CD1c-positive myeloid dendritic cell (primary cell): ENCODE data around the gene HTRA2.
A peak's percentile ranks its signal among the peaks of the same experiment; 100 is the strongest.
"Not testable (repeated sequence)": the region's sequence is repeated elsewhere in the genome, so short reads cannot be mapped to it uniquely, and the experiment has no call there.

ENCODE experiments used
- DNase-seq: peaks from one replicate; pipeline ENCODE4 v3.0.0-alpha.2; 2016; ENCODE audit errors: extremely low spot score

HTRA2 gene

GRCh38 chr2:74561022-74561421 lies 31.3 kb downstream of the HTRA2 start:
- DNase-seq = not testable (repeated sequence)

- no peak for DNase-seq
Measured at GRCh38 chr2:74562126-74562775, 32.5 kb downstream of the HTRA2 start.

GRCh38 chr2:74564222-74564621 lies 34.5 kb downstream of the HTRA2 start:
- DNase-seq = no peak

GRCh38 chr2:74566076-74566753 lies 36.5 kb downstream of the HTRA2 start:
- DNase-seq = no peak

- DNase-seq = peak; percentile 68
Measured at GRCh38 chr2:74566754-74567085, 37.0 kb downstream of the HTRA2 start.

GRCh38 chr2:74567881-74568280 lies 38.1 kb downstream of the HTRA2 start:
- no peak for DNase-seq

- no peak for DNase-seq
Measured at GRCh38 chr2:74569686-74570085, 40.0 kb downstream of the HTRA2 start.

- DNase-seq = peak; percentile 84
Measured at GRCh38 chr2:74571058-74571457, 41.3 kb downstream of the HTRA2 start.

GRCh38 chr2:74572178-74572925 lies 42.6 kb downstream of the HTRA2 start:
- DNase-seq = no peak

- peak; percentile 82 for DNase-seq
Measured at GRCh38 chr2:74573747-74574562, 44.2 kb downstream of the HTRA2 start.

- no peak for DNase-seq
Measured at GRCh38 chr2:74575320-74575719, 45.6 kb downstream of the HTRA2 start.

GRCh38 chr2:74576211-74576862 lies 46.6 kb downstream of the HTRA2 start:
- no peak for DNase-seq

GRCh38 chr2:74576863-74577229 lies 47.1 kb downstream of the HTRA2 start:
- peak; percentile 89 for DNase-seq

GRCh38 chr2:74577448-74577847 lies 47.7 kb downstream of the HTRA2 start:
- DNase-seq = peak; percentile 86

GRCh38 chr2:74578408-74578807 lies 48.7 kb downstream of the HTRA2 start:
- no peak for DNase-seq

- no peak for DNase-seq
Measured at GRCh38 chr2:74581463-74581862, 51.7 kb downstream of the HTRA2 start.

- DNase-seq = no peak
Measured at GRCh38 chr2:74582184-74582583, 52.5 kb downstream of the HTRA2 start.
